Measurements from ENCODE around the gene MYO16. TPM values are rescaled to one million over a fixed set of nuclear protein-coding genes. Genes with fewer than 3 reads are reported as not detected.

MYO16 gene
- total RNA-seq, 1 experiment from 2014 or later = not detected

DNA sequence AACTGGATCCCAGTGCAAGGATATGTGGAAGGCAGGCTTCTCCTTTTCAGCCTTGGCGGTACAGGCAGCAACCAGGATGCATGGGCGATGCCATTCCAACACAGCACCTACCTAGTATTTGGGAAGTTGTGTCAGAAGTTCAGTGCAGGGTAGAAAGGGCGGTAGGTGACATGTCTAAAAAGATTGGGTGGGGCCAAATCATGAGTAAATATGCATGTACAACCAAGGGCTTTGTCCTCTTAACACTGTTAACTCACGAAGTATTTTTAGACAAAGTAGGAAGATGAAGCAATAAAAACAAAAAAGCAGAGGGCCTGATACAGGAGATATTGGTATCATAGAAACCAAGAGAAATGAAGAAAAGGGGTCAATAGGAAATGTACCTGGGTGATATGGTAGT lies 392.1 kb downstream of the MYO16 start:
- no peak overlapping the region for H2BK12ac ChIP-seq (ENCODE audit: insufficient read length, low read depth, low read length)
- H3K14ac ChIP-seq (ENCODE audit: insufficient read depth, low read length) = no peak overlapping the region
- H3K4me2 ChIP-seq (ENCODE audit: insufficient read depth, insufficient read length, low read length) = no peak overlapping the region
- H4K5ac ChIP-seq (ENCODE audit: insufficient read length, low read depth, low read length) = no peak overlapping the region
- no peak overlapping the region for H2BK5ac ChIP-seq (ENCODE audit: insufficient read length, low read length)
- H3K23me2 ChIP-seq (ENCODE audit: insufficient read length, low read depth, low read length, poor library complexity, severe bottlenecking) = no peaks in the 10 kb centered on the region
- H2BK120ac ChIP-seq (ENCODE audit: low read depth, low read length, poor library complexity, severe bottlenecking) = no peak overlapping the region
- no peaks in the 10 kb centered on the region for H4K20me1 ChIP-seq (ENCODE audit: control insufficient read depth, insufficient read depth, insufficient read length)
- H3K9me3 Mint-ChIP-seq = peaks cover 18 to 19% of the 10 kb centered on the region in 2 experiments
- no peak overlapping the region for H3T11ph ChIP-seq (ENCODE audit: low read length)
- peaks cover 0 to 19% (median 0%) of the 10 kb centered on the region in 3 experiments; a peak in 4 of 7 replicates for H3K36me3 Mint-ChIP-seq (ENCODE audit: insufficient read depth in 1 of 3, low read depth in 3 of 3)
- H3K27ac Mint-ChIP-seq = no peak overlapping the region
- no peaks in the 10 kb centered on the region for H3K79me2 ChIP-seq (ENCODE audit: insufficient read depth, low read length)
- H3K4me3 Mint-ChIP-seq = no peak overlapping the region
- H3K4me1 Mint-ChIP-seq = 0 out of 4 replicates have a peak, but pooled peaks cover 0 to 2% of the 10 kb centered on the region in 2 experiments
- no peak overlapping the region for H2AK5ac ChIP-seq (ENCODE audit: insufficient read length, low read length)
- DNase-seq = no peak
- no peak overlapping the region for H3K18ac ChIP-seq (ENCODE audit: insufficient read length, low read depth, low read length)
- no peaks in the 10 kb centered on the region; the same call in 1 of the 2 replicates for H3K27me3 Mint-ChIP-seq (ENCODE audit: low read depth)
- H3K27me3 ChIP-seq (ENCODE audit: insufficient read depth, low read length) = no peaks in the 10 kb centered on the region
- H3K9ac ChIP-seq (ENCODE audit: extremely low read depth, insufficient read length, low read length) = no peak overlapping the region
- no peak overlapping the region for H4K91ac ChIP-seq (ENCODE audit: insufficient read length, low read depth, low read length)
- H3K56ac ChIP-seq (ENCODE audit: insufficient read length, low read depth, low read length) = no peak overlapping the region
- H3K9me3 ChIP-seq (ENCODE audit: control insufficient read depth, low read depth, low read length) = no peaks in the 10 kb centered on the region
- no peak overlapping the region for H2BK15ac ChIP-seq (ENCODE audit: low read depth, low read length)
- no peaks in the 10 kb centered on the region for H3K79me1 ChIP-seq (ENCODE audit: insufficient read depth, low read depth, low read length, poor library complexity, severe bottlenecking)
- no peak overlapping the region for H4K8ac ChIP-seq (replicated peaks; ENCODE audit: insufficient read length, low read depth, low read length)
- H2AFZ ChIP-seq (ENCODE audit: low read length) = no peak overlapping the region
- TF ChIP-seq, protein P1, sequence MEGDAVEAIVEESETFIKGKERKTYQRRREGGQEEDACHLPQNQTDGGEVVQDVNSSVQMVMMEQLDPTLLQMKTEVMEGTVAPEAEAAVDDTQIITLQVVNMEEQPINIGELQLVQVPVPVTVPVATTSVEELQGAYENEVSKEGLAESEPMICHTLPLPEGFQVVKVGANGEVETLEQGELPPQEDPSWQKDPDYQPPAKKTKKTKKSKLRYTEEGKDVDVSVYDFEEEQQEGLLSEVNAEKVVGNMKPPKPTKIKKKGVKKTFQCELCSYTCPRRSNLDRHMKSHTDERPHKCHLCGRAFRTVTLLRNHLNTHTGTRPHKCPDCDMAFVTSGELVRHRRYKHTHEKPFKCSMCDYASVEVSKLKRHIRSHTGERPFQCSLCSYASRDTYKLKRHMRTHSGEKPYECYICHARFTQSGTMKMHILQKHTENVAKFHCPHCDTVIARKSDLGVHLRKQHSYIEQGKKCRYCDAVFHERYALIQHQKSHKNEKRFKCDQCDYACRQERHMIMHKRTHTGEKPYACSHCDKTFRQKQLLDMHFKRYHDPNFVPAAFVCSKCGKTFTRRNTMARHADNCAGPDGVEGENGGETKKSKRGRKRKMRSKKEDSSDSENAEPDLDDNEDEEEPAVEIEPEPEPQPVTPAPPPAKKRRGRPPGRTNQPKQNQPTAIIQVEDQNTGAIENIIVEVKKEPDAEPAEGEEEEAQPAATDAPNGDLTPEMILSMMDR (conservative IDR thresholded peaks at IDR 0.05) = no peak
- H3K27ac ChIP-seq (ENCODE audit: insufficient read length, low read depth, low read length) = no peak overlapping the region
- H3K4ac ChIP-seq (ENCODE audit: low read depth, low read length) = no peak overlapping the region
- H3K23ac ChIP-seq (ENCODE audit: insufficient read length, low read depth, low read length) = no peak overlapping the region
- no CpG with 5 or more reads among the region's 4 CpGs for WGBS (ENCODE audit: extremely low coverage, insufficient read length, low lambda C conversion rate)
- H3K4me1 ChIP-seq (ENCODE audit: insufficient read depth, low read length) = no peaks in the 10 kb centered on the region
- no peak overlapping the region for H2BK20ac ChIP-seq (ENCODE audit: low read depth, low read length, poor library complexity, severe bottlenecking)
